Esophagus muscularis mucosa (tissue), 4 donors: ENCODE measurements around the gene SMIM22.

ENCODE experiments used
- CTCF ChIP-seq, 3 experiments: fragments of 200-600 bp in 2 of 3; fragments of 450-650 bp in 1 of 3; sonication (generic) in 2 of 3; IDR thresholded peaks; one replicate each; pipeline ENCODE4 v1.5.1; 2017 to 2019; ENCODE audit warnings: antibody characterized with exemption in 3 of 3, mild to moderate bottlenecking in 2 of 3, moderate library complexity in 1 of 3
- EP300 ChIP-seq: sonication (generic); formaldehyde crosslinking; IDR thresholded peaks from one replicate; pipeline ENCODE4 v1.6.1; 2017; ENCODE audit warnings: antibody characterized with exemption
- POLR2A ChIP-seq: fragments of 450-650 bp; IDR thresholded peaks from one replicate; pipeline ENCODE4 v1.6.1; 2017; ENCODE audit warnings: antibody characterized with exemption, moderate library complexity, mild to moderate bottlenecking, low read depth
- POLR2AphosphoS5 ChIP-seq, 2 donors: sonication (generic); formaldehyde crosslinking; IDR thresholded peaks; one replicate each; pipeline ENCODE4 v1.6.1; 2017; ENCODE audit warnings: antibody characterized with exemption in 2 of 2

GRCh38 chr16:4831616-4832015 lies 36.4 kb downstream of the SMIM22 start:
- TF ChIP-seq POLR2A (no peak), CTCF (IDR thresholded peaks at IDR 0.05) (no peak), POLR2AphosphoS5 (IDR thresholded peaks at IDR 0.05) (no peak), EP300 (no peak)
